Activated CD8-positive, alpha-beta T cell treated with anti-CD3 and anti-CD28 coated beads, Interleukin-2, amount 10 ng/mL, durations not matched to agents 7 days and 5 days (primary cell): ENCODE data around the gene TRIM16. TPM values are rescaled to one million over a fixed set of nuclear protein-coding genes. Genes with fewer than 3 reads are reported as not detected.
"Not testable (repeated sequence)": the region's sequence is repeated elsewhere in the genome, so short reads cannot be mapped to it uniquely, and the experiment has no call there.

Source experiments
- ATAC-seq: fragments of 150-1000 bp; cut with Tn5 transposase; one replicate; pipeline ENCODE4 v1.10.0; 2021; ENCODE audit warnings: moderate library complexity
- CTCF ChIA-PET: fragments of 350-600 bp; sonication (Branson Sonifier 250); formaldehyde crosslinking; loops from one replicate; lab custom pipeline; 2021; ENCODE audit warnings: antibody characterized with exemption; lab: Charles Lee
- POLR2A ChIA-PET: fragments of 350-600 bp; sonication (Branson Sonifier 250); formaldehyde crosslinking; loops from one replicate; lab custom pipeline; 2021; ENCODE audit warnings: antibody characterized with exemption; lab: Charles Lee
- DNase-seq: peaks from one replicate; pipeline ENCODE4 v3.0.0-alpha.2; 2020
- H3K27ac Mint-ChIP-seq: one replicate; pipeline ENCODE4 v1.8.0; 2021; ENCODE audit warnings: mild to moderate bottlenecking, mixed read lengths
- H3K27me3 Mint-ChIP-seq: one replicate; pipeline ENCODE4 v1.8.0; 2021; ENCODE audit warnings: low read depth, mixed read lengths
- H3K36me3 Mint-ChIP-seq: one replicate; pipeline ENCODE4 v1.8.0; 2021; ENCODE audit warnings: low read depth, mixed read lengths
- H3K4me1 Mint-ChIP-seq: one replicate; pipeline ENCODE4 v1.8.0; 2021; ENCODE audit warnings: low read depth, mixed read lengths
- H3K4me3 Mint-ChIP-seq: one replicate; pipeline ENCODE4 v1.8.0; 2021; ENCODE audit warnings: mild to moderate bottlenecking, mixed read lengths
- H3K9me3 Mint-ChIP-seq: one replicate; pipeline ENCODE4 v1.8.0; 2022; ENCODE audit warnings: mixed read lengths; ENCODE audit not compliant: insufficient read depth
- total RNA-seq, 2 experiments: library from RNA; stranded (reverse); gene quantifications; one replicate each; pipeline ENCODE4 v1.2.3, GENCODE V29; 2021

Gene TRIM16
- total RNA-seq, 2 experiments from 2014 or later: 10.0 to 11.9 TPM

DNA sequence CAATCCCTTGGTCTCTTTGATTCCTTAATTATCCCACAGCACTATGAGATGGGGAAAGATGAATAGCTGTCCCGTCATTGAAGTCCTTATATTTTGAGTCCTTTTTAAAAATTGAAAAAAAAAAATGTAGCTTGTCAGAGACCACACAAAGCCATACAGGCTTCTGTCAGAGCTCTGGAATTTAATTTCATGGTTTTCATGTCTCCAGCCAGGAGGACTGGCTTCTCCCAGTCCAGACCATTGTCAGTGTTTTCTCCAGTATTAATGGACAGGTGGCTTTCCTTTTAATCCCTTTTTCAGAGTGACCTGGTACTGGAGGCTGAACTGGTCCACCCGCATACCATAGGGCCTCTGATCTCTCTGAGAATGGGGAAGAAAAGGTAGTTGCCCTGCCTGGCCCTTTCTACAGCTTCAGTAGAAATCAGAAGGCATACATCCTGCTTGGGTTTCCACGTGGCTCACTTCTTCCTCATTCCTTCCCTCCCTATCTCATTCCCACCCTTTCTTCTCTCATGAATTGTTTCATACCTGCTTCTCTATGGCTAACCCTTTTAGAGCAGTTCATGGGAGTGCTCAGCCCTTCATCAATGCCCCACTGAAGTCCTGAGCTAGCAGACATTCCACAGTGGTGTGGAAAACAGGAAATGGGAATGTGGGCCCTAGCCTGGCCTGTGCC, 29.1 kb downstream of the TRIM16 start:
- Mint-ChIP-seq H3K27me3 (no peaks in the 10 kb centered on the region), H3K9me3 (no peaks in the 10 kb centered on the region), H3K4me3 (no peak overlapping the region), H3K4me1 (peaks cover 18% of the 10 kb centered on the region), H3K36me3 (peaks cover 4% of the 10 kb centered on the region), H3K27ac (no peak overlapping the region)
- ChIA-PET POLR2A (no interaction called here), CTCF (no interaction called here)
- DNase-seq (no peak), ATAC-seq (no peak)

DNA sequence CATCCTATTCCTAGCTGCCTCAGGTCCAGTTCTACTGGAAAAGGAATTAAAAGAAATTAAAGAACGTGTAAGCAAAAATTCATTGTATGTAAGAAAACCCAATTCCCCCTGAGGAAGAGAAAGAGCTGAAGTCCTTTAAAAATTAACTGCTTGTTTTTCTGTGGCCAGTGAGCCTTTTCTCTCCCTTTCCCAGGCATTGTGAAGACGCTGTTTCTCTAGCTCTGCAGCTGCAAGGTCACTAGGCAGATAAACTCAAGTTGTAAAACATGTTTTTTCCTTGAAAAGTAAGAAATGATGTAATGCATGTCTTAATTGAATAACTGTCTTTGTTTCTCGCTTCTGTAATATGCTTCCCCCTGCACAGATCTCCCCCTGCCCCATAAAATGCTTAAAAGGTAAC, 29.7 kb downstream of the TRIM16 start:
- not testable (repeated sequence) for ATAC-seq, H3K4me3 Mint-ChIP-seq

DNA sequence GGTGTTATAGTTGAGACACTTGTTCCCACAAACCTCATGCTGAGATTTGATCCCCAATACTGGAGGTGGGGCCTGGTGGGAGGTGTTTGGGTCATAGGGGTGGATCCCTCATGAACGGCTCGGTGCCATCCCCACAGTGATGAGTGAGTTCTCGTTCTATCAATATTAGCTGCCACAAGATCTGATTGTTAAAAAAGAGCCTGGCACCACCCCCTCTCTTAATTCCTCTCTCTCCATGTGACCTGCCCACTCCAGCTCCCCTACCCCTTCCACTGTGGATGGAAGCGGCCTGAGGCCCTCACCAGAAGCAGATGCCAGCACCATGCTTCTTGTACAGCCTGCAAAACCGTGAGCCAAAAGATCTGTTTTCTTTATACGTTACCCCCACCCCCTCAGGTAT, 31.2 kb downstream of the TRIM16 start:
- H3K27ac Mint-ChIP-seq: no peak overlapping the region
- CTCF ChIA-PET: no interaction called here

More for the DNA sequence above, 29.7 kb downstream of the TRIM16 start:
- H3K27ac Mint-ChIP-seq, DNase-seq, H3K9me3 Mint-ChIP-seq, CTCF ChIA-PET, H3K36me3 Mint-ChIP-seq, POLR2A ChIA-PET, H3K27me3 Mint-ChIP-seq: not testable (repeated sequence)
- H3K4me1 Mint-ChIP-seq: peaks cover 18% of the 10 kb centered on the region

DNA sequence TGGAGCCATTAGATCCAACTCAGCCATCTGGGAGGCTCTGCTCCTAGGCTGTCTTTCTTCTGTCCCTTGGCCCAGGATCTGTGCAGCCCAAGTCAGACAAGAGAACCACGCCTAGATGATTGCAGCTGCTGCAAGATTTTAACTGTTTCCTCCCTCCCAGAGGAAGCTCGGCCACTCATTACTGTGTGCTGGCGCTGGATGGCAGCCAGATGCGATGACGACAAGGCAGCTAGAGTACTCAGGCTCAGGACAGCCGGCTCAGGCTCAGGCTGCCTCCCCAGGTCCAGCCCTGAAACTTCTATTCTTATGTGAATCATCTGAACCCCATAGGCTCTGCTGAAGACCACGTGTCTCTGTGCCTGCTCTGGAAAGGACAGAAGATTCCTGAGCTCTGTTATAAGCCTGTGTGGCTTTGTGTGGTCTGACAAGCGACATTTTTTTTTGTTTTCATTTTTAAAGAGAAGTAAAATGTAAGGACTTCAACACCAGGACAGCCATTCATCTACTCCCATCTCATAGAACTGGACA, 32.5 kb downstream of the TRIM16 start:
- H3K4me1 Mint-ChIP-seq: peaks cover 18% of the 10 kb centered on the region
- ChIA-PET POLR2A (no interaction called here), CTCF (no interaction called here)
- H3K4me3 Mint-ChIP-seq: peak overlapping the region; percentile 56
- H3K27me3 Mint-ChIP-seq: no peaks in the 10 kb centered on the region
- no peaks in the 10 kb centered on the region for H3K9me3 Mint-ChIP-seq
- peak overlapping the region; percentile 71 for H3K27ac Mint-ChIP-seq
- ATAC-seq: peak; percentile 82
- H3K36me3 Mint-ChIP-seq: no peaks in the 10 kb centered on the region
- peak; percentile 57 for DNase-seq

More for the DNA sequence above, 31.2 kb downstream of the TRIM16 start:
- H3K4me1 Mint-ChIP-seq: peaks cover 18% of the 10 kb centered on the region
- peaks cover 4% of the 10 kb centered on the region for H3K36me3 Mint-ChIP-seq
- H3K4me3 Mint-ChIP-seq: no peak overlapping the region
- ATAC-seq: no peak
- POLR2A ChIA-PET: no interaction called here
- no peaks in the 10 kb centered on the region for H3K27me3 Mint-ChIP-seq
- no peaks in the 10 kb centered on the region for H3K9me3 Mint-ChIP-seq
- DNase-seq: no peak

DNA sequence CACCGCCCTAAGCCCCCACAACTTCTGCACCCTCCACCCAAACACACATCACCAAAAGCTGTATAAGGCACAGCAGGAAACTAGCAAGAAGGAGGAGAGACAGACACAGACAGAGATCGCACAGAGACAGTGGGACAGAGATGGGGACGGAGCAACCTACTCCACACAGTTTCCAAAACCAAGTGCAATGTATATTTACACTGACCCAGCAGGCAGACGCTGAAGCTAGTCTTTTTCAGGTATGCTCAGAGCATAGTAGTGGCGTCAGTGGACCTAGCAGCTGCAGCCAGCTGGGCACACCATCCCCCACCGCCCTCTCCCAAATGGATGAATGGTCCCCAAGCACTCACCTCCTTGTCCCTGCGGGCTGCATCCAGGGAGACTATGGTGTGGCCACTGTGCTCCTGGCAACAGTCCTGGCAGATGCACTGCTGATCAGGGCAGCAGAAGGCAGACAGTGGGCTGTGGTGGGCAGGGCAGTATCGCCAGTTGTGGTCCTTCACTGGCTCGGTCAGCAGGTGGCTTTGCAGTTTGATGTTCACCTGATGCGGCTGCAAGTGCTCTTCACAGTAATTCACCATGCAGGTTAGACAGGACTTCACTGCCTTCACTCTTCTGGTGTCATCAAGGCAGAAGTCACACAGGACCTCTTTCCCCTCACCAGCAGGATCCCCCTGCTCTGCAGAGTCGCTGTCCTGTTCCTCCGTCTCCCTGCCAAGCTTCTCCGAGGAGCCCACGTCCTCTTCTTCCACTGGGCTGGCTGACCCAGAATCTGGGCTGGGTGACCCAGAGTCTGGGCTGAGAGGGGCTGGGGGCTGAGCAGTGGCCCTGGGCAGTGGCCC, 33.1 kb downstream of the TRIM16 start:
- Mint-ChIP-seq H3K4me3 (peak overlapping the region; percentile 56), H3K36me3 (no peaks in the 10 kb centered on the region), H3K9me3 (no peaks in the 10 kb centered on the region), H3K27me3 (no peaks in the 10 kb centered on the region), H3K27ac (peak overlapping the region; percentile 71), H3K4me1 (peaks cover 18% of the 10 kb centered on the region)
- ATAC-seq (no peak), DNase-seq (no peak)
- POLR2A ChIA-PET: no interaction called here
- CTCF ChIA-PET: no interaction called here

DNA sequence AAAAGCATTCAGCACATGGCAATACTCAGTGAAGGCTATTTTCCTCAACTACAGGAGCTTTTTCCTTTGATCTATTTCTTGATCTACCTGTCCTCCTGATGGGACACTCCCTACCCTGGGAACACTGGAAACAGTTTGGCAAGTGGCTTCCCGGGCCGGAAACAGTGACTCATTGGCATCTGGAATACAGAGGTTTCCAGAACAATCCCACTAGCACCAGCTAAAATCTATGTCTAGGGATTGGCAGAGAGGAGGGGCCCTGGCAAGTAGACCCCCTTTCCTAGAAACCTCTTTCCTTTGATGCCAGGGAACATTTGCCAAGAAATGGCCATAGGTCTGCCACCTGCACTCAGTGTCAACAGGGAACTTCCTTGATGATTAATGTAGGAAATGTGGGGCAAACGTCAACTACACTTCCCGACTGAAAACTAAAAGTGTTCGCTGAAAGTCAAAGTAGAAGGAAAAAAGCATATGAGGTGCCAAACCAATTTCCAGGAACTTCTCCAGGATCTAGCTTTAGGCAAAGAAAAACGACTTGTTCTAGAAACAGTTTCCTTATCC, 34.2 kb downstream of the TRIM16 start:
- no peaks in the 10 kb centered on the region for H3K27me3 Mint-ChIP-seq
- ChIA-PET POLR2A (no interaction called here), CTCF (no interaction called here)
- no peak for ATAC-seq
- peaks cover 20% of the 10 kb centered on the region for H3K4me1 Mint-ChIP-seq
- H3K9me3 Mint-ChIP-seq: no peaks in the 10 kb centered on the region
- no peaks in the 10 kb centered on the region for H3K36me3 Mint-ChIP-seq
- no peak for DNase-seq
- no peak overlapping the region for H3K27ac Mint-ChIP-seq
- no peak overlapping the region for H3K4me3 Mint-ChIP-seq

DNA sequence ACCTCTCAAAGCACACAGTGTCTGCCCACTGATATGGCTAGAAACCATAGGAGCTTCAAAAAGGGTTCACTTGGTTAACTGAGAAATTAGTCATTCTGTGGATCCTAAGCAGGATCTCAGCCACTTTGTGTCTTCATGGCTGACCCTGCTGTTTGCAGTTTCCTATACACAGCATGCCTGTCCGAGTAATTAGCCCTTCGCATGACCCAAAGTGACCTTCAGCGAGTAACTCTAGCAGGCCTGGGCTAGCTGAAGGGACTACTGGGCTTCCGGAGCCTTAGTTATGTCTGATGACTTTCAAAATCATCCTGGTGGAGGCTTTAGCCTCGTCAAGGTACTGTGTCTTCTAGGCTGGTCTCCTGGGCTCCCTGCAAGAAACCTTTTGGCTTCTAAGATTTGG, 35.7 kb downstream of the TRIM16 start:
- Mint-ChIP-seq H3K4me1 (peaks cover 20% of the 10 kb centered on the region), H3K4me3 (no peak overlapping the region), H3K36me3 (no peaks in the 10 kb centered on the region), H3K27ac (no peak overlapping the region), H3K27me3 (no peaks in the 10 kb centered on the region), H3K9me3 (no peaks in the 10 kb centered on the region)
- ATAC-seq: no peak
- CTCF ChIA-PET: interaction anchor here (0.6 kb wide), 1 partner anchor 12 kb away, joined by 3 read pairs; no protein-coding TSS in a partner anchor
- DNase-seq: no peak
- POLR2A ChIA-PET: no interaction called here

DNA sequence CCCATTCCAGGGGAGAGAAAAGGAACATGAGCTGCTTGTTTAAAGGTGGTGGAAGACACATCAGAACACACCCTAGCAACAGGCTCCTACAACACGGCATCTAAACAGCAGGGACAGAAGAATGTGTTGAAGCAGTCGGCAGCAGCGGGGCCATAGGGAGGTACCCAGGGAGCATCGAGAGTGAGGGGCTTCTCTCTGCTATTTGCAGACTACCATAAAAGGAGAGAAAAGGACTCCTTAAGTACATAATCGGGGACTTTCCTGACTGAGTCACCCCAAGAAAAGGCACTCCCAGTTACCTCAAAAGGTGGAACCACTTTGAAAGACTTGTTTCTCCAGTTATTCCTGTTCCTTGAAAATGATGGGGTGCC, 38.2 kb downstream of the TRIM16 start:
- CTCF ChIA-PET, H3K27ac Mint-ChIP-seq, H3K9me3 Mint-ChIP-seq: not testable (repeated sequence)

DNA sequence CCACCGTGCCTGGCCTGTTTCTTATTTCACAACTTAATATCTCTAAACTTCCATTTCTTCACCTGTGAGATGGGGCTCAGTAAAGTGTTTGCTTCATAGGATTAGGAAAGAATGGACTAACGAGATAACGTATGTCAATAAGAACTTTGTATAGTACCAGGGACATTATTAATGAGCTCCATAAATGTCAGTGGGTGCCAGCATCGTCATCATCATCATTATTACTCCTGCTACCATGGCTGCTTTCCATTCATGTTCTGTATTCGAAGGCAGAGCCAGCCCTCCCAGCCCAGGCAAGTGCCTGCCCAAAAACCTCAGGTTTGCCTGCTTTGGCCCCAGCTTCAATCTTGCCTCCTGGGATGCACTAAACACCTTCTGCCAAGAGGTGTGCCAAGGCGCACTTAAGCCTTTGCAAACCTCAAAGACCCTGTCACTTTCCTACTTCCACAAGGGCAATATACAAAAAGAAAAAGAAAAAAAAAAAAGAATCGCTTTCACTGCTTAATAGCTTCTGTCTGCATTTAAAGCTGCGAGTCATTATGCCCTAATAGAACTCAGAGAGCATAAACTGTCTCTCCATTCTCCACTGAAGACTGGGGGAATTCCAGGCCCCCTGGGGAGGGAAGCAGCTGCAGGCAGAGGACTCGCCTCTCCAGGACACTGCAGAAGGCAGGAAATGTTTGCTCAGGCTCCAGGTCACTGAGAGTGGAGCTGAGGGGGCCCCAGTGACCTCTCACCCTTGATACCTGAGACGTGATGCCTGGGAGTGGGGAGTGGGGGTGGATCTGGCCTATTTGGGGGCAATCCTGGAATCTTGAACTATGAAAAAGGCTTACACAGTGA, 38.8 kb downstream of the TRIM16 start:
- H3K27ac Mint-ChIP-seq, H3K27me3 Mint-ChIP-seq, H3K9me3 Mint-ChIP-seq, ATAC-seq, H3K4me3 Mint-ChIP-seq, POLR2A ChIA-PET, CTCF ChIA-PET, H3K4me1 Mint-ChIP-seq, DNase-seq, H3K36me3 Mint-ChIP-seq: not testable (repeated sequence)

More for the DNA sequence above, 38.2 kb downstream of the TRIM16 start:
- DNase-seq, H3K4me3 Mint-ChIP-seq, POLR2A ChIA-PET, ATAC-seq, H3K27me3 Mint-ChIP-seq, H3K36me3 Mint-ChIP-seq: not testable (repeated sequence)
- peaks cover 11% of the 10 kb centered on the region for H3K4me1 Mint-ChIP-seq

DNA sequence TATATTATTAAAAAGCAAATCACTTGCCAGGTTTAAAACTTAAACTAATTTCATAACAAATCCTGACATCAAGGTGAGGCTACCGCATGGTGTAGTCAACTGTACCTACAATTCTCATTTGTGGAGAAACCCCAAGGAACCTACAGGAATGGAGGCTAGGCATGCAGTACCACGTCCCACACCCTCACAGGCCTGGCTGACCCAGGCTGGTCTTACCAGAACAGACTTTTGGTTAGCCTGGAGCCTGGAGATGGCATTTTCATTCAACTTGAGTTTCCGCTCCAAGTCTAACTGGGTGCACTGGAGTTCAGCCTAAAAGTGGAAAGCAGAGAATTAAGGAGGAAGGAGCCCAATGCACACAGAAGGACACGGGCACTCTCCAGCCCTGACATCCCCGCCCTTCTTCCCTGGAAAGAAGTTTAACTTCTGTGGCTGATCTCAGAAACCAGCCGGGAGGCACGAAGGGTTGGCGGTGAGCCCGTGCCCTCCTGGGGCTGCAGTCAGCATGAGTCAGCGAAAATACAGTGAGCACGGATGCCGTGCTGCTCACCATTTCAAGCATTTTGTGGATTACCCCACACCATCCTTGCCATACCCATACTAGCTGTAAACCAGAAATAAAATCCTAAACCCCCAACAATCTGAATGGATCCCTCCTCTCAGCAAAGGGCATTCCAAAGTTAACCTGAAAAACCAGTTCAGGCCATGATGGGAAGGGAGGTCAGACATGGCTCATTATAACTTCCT, 41.4 kb downstream of the TRIM16 start:
- H3K9me3 Mint-ChIP-seq, H3K4me1 Mint-ChIP-seq, DNase-seq, CTCF ChIA-PET, POLR2A ChIA-PET, ATAC-seq, H3K27ac Mint-ChIP-seq, H3K27me3 Mint-ChIP-seq, H3K36me3 Mint-ChIP-seq, H3K4me3 Mint-ChIP-seq: not testable (repeated sequence)

DNA sequence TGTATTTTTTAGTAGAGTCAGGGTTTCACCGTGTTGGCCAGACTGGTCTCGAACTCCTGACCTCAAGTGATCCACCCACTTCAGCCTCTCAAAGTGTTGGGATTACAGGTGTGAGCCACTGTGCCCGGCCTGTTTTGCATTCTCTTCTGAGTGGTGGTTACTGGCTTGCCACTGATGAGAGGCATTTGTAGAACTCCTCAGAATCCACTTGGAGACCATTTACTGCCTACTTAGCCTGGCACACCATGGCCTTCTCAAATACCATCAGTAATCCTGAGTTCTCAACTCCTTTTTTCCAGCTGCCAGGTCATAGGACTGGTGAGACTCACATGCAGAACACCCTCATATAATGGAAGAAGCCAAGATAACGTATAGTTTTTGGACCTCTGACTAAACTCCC, 42.1 kb downstream of the TRIM16 start:
- H3K4me1 Mint-ChIP-seq, H3K27me3 Mint-ChIP-seq, CTCF ChIA-PET, H3K27ac Mint-ChIP-seq, H3K36me3 Mint-ChIP-seq, ATAC-seq, H3K4me3 Mint-ChIP-seq, H3K9me3 Mint-ChIP-seq, POLR2A ChIA-PET, DNase-seq: not testable (repeated sequence)
